AG04449 (cell line): ENCODE data around the gene DNLZ.

Experiments used
- CTCF ChIA-PET: fragments of 350-600 bp; formaldehyde crosslinking; extraction: SDS; loops from one replicate; lab custom pipeline; 2021; ENCODE audit warnings: antibody characterized with exemption; lab: Yijun Ruan, JAX
- POLR2A ChIA-PET: fragments of 400-600, 350-600 bp; formaldehyde crosslinking; extraction: SDS; loops from one replicate; lab custom pipeline; 2020; ENCODE audit warnings: antibody characterized with exemption, inconsistent platforms; lab: Yijun Ruan, JAX
- DNase-seq: peaks from one replicate; pipeline ENCODE4 v3.0.0-alpha.2; 2010; ENCODE audit warnings: low read depth, low spot score
- H3K4me3 ChIP-seq: 2 replicates; pipeline ENCODE4 v1.5.1; 2011; ENCODE audit warnings: low read depth, mild to moderate bottlenecking, control low read depth, low read length
- TF ChIP-seq, protein P1 (sequence below): IDR thresholded peaks from one replicate; pipeline ENCODE4 v1.5.1; 2011; ENCODE audit warnings: mild to moderate bottlenecking, moderate library complexity, low read length, control low read depth, inconsistent platforms; ENCODE audit not compliant: insufficient read depth; ENCODE audit errors: missing control alignments

DNLZ gene

DNA sequence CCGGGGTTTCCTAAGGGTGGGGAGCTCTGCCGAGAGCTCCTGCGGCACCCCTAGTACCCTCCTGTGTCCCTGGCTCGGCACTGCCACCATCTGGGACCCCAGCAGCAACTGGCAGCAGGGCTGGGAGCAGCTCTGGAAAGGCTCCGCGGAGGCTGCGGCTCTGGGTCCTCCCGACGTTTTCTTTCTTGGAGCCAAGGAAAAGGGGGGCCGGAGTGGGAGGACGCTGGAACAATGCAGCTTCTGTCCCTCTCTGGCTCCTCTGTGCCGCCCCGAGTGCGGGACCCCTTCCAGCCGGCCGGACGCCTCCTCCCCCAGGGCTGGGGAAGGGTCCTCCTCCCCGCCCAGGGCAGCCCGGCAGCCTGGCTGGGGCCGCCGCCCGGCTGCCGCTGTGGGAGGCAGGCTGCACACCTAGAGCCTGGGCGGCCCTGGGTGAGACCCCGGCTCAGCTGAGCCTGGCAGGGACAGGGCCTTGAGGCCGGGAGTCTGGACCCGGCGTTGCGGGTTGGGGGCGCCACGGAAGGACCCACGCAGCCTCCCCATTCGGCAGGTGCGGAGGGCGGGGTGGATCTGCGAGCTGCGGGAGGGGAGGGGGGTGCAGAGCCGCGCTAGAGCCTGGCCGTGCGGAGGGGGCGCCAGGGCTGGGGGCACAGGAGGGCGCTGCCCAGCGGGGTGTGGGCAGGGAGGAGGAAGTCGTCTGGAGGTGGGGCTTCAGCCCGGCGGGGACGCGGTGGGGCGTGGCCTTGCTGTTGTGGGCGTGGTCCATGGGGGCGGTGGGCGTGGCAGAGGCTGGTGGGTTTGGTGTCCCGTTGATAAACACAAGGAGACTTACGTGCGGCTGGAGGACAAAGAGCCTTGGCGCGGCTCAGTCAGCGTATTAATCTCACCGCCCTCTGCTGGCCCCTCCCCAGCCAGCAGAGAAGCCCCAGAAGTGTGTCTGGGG is 21.1 kb downstream of the DNLZ start:
- CTCF ChIA-PET = interaction anchor here (1.1 kb wide), 1 partner anchor 21 kb away, joined by 6 read pairs; the partner anchor contains the start of gene DNLZ
- H3K4me3 ChIP-seq = no peak overlapping the region
- DNase-seq = no peak
- POLR2A ChIA-PET = no interaction called here
- TF ChIP-seq, protein P1, sequence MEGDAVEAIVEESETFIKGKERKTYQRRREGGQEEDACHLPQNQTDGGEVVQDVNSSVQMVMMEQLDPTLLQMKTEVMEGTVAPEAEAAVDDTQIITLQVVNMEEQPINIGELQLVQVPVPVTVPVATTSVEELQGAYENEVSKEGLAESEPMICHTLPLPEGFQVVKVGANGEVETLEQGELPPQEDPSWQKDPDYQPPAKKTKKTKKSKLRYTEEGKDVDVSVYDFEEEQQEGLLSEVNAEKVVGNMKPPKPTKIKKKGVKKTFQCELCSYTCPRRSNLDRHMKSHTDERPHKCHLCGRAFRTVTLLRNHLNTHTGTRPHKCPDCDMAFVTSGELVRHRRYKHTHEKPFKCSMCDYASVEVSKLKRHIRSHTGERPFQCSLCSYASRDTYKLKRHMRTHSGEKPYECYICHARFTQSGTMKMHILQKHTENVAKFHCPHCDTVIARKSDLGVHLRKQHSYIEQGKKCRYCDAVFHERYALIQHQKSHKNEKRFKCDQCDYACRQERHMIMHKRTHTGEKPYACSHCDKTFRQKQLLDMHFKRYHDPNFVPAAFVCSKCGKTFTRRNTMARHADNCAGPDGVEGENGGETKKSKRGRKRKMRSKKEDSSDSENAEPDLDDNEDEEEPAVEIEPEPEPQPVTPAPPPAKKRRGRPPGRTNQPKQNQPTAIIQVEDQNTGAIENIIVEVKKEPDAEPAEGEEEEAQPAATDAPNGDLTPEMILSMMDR = no peak

DNA sequence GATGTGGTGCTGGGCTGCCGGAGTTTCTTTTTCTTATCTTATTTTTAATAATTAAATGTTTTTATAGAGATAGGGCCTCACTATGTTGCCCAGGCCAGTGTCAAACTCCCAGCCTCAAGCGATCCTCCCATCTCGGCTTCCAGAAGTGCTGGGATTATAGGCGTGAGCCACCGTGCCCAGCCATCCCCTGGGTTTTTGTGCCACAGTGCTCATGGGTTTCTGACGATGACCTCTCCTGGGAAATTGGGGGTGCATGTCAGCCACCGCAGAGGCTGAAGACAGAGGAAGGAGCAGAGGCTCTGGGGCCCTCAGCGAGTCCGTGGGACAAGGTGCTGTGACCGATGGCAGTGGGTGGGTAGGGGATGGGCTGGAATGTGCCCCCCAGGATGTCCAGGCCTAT is 21.8 kb downstream of the DNLZ start:
- ChIA-PET CTCF (interaction anchor here (1.1 kb wide), 1 partner anchor 22 kb away, joined by 6 read pairs; the partner anchor contains the start of gene DNLZ), POLR2A (no interaction called here)
- H3K4me3 ChIP-seq = no peak overlapping the region
- no peak for DNase-seq
- TF ChIP-seq, protein P1 = no peak

DNA sequence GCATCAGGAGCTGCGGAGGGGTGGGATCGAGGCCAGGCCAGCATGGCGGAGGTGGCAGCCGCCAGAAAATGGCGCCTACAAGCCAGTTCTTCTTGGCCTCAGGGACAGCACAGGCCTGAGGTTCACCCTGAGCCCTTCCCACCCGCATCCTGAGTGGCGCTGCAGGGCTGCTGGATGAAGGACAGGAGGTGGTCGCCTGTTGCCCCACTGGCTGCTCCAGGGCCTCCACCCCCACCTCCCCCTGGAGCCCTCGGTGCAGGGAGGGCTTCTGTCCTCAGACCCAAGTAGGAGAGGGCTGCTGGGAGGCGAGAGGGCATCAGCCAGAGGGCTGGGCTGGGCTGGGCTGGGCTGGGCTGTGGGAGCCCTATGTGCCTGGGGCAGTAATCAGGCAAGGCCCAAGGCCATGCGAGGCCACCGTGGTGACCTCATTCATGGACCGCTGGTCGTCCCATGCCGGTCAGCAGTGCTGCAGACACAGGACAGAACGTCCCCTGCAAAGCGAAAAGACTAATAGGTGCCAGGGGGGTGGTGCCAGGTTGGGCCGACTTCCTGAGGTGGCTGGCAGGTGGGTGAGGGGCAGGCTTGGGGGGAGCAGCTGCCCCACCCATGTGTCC is 22.4 kb downstream of the DNLZ start:
- TF ChIP-seq, protein P1 = no peak
- DNase-seq = no peak
- ChIA-PET CTCF (interaction anchor here (1.1 to 4.0 kb wide), 3 partner anchors 13 to 22 kb away, joined by 6 to 29 read pairs (median 9); partner anchors contain the start of genes DNLZ and GPSM1), POLR2A (no interaction called here)
- H3K4me3 ChIP-seq = no peak overlapping the region

DNA sequence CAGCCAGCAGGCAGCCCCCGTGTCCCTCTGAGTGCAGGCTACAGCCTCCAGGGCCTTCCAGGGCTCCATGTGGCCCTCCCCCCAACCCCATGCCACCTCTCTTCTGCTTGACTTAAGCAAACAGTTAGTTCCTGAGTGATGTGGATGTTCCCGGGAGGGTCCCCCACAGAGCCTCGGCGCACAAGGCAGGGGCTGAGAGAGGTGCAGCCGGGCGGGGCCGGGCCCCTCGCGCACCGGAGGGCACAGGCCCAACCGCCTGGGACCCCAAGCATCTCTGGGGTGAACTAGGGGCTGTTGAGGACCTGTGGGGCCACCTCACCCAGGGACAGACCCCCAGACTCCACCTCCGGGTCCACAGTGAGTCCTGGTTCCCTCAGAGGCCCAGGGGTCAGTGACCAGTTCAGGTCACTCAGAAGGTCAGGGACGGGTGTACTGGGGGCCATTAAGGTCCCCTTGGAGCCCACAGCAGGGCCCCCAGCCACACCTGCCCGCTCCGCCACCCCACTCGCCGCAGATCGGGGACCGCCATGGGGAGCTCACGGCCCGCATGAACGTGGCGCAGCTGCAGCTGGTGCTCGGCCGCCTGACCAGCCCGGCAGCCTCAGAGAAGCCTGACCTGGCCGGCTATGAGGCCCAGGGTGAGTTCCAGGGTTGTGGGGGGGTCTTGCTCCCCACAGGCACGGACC is 23.0 kb downstream of the DNLZ start:
- ChIA-PET CTCF (interaction anchor here (1.0 to 4.0 kb wide), 7 partner anchors 12 to 59 kb away, joined by 3 to 29 read pairs (median 6); partner anchors contain the start of genes DNLZ and GPSM1), POLR2A (no interaction called here)
- no peak for DNase-seq

DNA sequence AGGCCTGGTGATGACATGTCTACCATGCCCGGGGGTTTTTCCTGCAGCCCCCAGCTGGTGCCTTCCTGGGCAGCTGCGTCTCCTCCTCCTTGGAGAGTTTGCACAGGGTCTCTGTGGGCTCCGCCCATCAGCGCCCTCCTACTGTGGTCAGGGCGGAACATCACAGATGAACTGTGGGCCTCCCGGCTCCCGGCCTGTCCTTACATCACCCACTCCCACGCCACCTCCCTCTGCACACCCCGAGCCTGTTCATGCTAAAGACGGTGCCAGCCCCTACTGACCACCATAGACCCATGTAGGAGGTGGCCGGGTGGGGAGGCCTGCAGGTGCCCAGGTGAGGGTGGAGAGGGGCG is 23.6 kb downstream of the DNLZ start:
- ChIA-PET CTCF (interaction anchor here (0.7 to 4.0 kb wide), 10 partner anchors 8 to 59 kb away, joined by 3 to 29 read pairs (median 5); partner anchors contain the start of genes DNLZ and GPSM1), POLR2A (no interaction called here)
- TF ChIP-seq, protein P1 = no peak
- no peak overlapping the region for H3K4me3 ChIP-seq
- no peak for DNase-seq

More for the DNA sequence above, 23.0 kb downstream of the DNLZ start:
- TF ChIP-seq, protein P1 = no peak
- H3K4me3 ChIP-seq = no peak overlapping the region
